ENCODE data around the gene CDC42BPB.

DNA sequence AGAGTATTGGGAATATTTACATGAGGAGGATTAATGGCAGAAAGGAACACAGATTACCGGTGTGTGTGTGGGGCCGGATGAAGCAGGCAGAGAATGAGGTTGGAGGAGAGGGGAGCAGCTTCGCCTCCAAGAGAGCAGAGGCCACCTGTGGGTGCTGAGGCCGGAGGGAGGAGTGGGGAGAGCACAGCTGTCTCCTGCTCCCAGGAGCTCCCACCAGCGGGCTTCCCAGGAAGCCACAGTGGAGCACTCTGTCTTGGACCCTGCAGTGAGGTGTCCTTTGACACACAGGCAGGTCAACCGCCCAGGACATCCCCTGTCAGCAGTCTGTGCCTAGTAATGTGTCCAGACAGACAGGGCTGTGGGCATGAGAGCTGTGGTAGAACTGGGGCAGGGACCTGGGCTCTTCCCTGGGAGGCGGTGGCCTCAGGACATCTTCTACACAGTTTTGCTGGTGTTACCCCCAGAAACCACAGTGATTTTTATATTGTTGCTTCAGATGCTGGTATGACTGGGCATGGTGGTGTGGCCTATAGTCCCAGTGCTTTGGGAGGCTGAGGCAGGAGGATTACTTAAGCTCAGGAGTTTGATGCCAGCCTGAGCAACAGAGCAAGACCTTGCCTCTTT lies 153.3 kb downstream of the CDC42BPB start:
- TF ChIP-seq SP1 (IDR thresholded peaks at IDR 0.05), result no peak
- no peak for TF ChIP-seq NFRKB (IDR thresholded peaks at IDR 0.05)
- TF ChIP-seq FOXA1 (IDR thresholded peaks at IDR 0.05), result no peak
- no peak for TF ChIP-seq BHLHE40 (IDR thresholded peaks at IDR 0.05; ENCODE audit: borderline replicate concordance)
- TF ChIP-seq ELF4 (IDR thresholded peaks at IDR 0.05), result no peak
- no peak for TF ChIP-seq TARDBP (IDR thresholded peaks at IDR 0.05)
- no peak for TF ChIP-seq L3MBTL2 (conservative IDR thresholded peaks at IDR 0.05)
- TF ChIP-seq SUZ12 (IDR thresholded peaks at IDR 0.05), result no peak
- no peak for TF ChIP-seq HDGF (IDR thresholded peaks at IDR 0.05; ENCODE audit: borderline replicate concordance)
- TF ChIP-seq ZNF384 (IDR thresholded peaks at IDR 0.05), result no peak
- no peak for TF ChIP-seq FOXK2 (IDR thresholded peaks at IDR 0.05)
- no peak for TF ChIP-seq FOXM1 (IDR thresholded peaks at IDR 0.05; ENCODE audit: borderline replicate concordance)
- TF ChIP-seq ARNT (IDR thresholded peaks at IDR 0.05), result no peak
- no peak for TF ChIP-seq LEF1 (IDR thresholded peaks at IDR 0.05; ENCODE audit: borderline replicate concordance)
